Inferior parietal cortex (tissue), 1 donor: ENCODE results near the gene IKBKG.
"Not testable (repeated sequence)": the region's sequence is repeated elsewhere in the genome, so short reads cannot be mapped to it uniquely, and the experiment has no call there.

ENCODE experiments used
- DNase-seq: peaks from one replicate; pipeline ENCODE4 v3.0.0-alpha.2; 2016; ENCODE audit errors: extremely low spot score

The IKBKG gene

DNA sequence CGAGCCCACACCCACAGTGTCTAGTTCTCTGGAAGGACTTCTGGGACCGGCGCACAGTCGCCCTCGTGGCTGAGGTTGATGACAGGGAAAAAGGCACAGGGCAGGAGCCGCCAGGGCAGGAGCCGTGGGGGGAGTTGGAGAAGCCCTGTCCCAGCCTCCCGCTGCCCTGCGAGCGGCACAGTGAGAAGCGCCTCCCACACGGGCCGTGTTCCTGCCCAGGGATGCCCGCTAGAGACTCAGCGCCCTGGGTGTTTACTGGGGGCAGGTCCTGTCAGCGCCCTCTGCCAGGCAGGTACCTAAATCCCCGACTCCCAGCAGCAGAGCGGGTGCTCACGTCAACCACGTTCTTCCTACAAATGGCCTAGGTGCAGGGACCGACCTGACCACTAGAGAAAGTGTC is 11.5 kb downstream of the IKBKG start:
- DNase-seq = not testable (repeated sequence)

DNA sequence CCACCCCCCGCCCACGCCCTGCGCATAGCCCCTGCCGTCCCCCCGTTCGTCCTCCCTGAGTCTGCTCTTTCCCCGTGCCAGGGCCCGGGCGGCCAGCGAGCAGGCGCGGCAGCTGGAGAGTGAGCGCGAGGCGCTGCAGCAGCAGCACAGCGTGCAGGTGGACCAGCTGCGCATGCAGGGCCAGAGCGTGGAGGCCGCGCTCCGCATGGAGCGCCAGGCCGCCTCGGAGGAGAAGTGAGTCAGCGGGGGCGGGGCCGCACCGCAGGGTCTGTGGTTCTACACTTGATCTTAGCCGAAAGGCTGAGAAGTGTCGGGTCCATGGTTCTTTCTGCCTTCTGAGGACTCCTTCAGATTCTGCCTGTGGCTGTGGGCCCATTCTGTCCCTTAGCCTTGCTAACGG is 12.9 kb downstream of the IKBKG start:
- not testable (repeated sequence) for DNase-seq

DNA sequence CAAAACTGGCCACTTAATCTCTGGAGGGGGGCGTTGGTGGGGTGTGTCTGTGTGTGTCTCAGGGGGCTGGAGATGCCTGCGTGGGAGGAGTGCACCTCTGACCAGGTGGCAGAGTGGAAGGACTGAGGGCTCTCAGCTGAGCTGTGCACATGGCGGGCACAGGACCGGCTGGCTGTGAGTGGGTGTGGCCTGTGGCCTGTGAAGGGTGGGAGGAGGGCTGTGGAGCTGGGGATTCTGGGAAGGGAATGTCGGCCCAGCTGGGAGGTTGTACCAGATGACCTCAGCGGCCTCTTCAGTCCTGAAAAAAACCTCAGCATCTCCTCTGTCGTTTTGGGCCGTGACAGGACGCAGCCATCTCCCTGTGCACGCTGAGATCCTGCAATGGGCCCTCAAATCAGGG is 14.9 kb downstream of the IKBKG start:
- DNase-seq = not testable (repeated sequence)

- not testable (repeated sequence) for DNase-seq
Observed at GRCh38 chrX:154570361-154570760, 22.9 kb downstream of the IKBKG start.

- not testable (repeated sequence) for DNase-seq
Observed at GRCh38 chrX:154573061-154573460, 25.6 kb downstream of the IKBKG start.

GRCh38 chrX:154575076-154575475 is 27.7 kb downstream of the IKBKG start:
- DNase-seq = not testable (repeated sequence)

GRCh38 chrX:154582994-154583393 is 35.6 kb downstream of the IKBKG start:
- not testable (repeated sequence) for DNase-seq

GRCh38 chrX:154584585-154585183 is 37.3 kb downstream of the IKBKG start, which contains the start of gene CTAG1A:
CTAG1A (plus strand) TSS chrX:154585133; CDS start chrX:154585207, 74 bp downstream.
- not testable (repeated sequence) for DNase-seq

DNA sequence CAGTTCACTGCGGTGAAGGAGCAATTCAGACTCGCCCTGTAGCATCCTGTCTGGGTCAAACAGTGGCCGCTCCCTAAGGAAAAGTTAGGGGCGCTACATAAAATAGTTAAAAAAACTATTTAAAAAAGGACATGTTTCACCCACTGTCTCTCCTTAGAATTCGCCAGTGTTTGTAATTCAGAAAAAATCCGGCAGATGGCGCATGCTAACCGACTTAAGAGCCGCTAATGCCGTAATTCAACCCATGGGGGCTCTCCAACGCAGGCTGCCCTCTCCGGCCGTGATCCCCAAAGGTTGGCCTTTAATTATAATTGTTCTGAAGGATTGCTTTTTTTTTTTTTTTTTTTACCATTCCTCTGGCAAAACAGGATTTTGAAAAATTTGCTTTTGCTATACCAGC is 43.0 kb downstream of the IKBKG start:
- not testable (repeated sequence) for DNase-seq

DNA sequence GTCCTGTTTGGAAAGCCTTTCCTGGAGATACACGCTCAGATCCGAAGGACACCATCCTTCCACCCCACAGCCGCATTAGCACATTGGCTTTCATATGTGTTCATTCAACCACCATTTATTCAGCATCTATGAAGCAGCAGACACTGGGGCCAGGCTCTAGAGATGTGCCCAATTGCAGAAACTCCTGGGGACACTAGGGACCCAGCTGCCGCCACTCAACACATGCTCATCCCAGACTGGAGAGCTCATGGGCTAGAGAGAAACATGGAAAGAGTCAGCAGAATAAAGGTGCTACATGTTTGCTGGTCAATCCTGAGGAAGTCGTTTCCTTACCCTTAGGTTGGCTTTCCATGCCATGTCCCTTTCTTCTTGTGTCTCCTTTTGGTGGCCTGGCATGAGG is 45.1 kb downstream of the IKBKG start:
- DNase-seq = no peak

DNA sequence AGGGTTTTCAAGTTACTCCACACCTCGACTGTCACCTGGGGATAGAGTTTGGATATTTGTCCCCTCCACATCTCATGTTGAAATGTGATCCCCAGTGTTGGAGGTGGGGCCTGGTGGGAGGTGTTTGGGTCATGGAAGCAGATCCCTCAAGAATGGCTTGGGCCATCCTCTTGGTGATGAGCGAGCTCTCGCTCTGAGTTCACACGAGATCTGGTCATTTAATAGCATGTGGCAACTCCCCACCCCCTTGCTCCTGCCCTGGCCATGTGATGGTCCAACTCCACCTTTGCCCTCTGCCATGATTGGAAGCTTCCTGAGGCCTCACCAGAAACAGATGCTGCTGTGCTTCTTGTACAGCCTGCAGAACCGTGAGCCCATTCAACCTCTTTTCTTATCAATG is 45.8 kb downstream of the IKBKG start:
- DNase-seq = no peak

DNA sequence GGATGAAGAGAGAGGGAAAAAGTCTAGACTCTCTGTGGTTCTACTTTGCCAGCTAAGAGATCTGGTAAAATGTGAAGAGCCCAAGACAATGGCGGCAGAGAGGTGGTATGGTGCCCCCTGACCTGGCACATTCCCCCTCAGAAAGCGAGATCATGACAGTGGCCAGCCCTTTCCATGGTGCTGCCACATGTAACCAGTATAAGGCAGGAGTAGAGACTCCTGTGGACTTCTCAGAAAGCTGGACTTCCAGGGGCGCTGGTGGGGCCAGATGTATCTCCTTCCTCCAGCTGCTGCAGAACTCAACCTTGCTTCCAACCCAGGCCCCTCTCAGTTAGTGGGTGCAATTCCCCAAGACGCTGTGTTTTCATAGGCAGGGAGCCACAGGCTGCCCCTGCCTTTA is 47.1 kb downstream of the IKBKG start:
- DNase-seq = no peak

DNA sequence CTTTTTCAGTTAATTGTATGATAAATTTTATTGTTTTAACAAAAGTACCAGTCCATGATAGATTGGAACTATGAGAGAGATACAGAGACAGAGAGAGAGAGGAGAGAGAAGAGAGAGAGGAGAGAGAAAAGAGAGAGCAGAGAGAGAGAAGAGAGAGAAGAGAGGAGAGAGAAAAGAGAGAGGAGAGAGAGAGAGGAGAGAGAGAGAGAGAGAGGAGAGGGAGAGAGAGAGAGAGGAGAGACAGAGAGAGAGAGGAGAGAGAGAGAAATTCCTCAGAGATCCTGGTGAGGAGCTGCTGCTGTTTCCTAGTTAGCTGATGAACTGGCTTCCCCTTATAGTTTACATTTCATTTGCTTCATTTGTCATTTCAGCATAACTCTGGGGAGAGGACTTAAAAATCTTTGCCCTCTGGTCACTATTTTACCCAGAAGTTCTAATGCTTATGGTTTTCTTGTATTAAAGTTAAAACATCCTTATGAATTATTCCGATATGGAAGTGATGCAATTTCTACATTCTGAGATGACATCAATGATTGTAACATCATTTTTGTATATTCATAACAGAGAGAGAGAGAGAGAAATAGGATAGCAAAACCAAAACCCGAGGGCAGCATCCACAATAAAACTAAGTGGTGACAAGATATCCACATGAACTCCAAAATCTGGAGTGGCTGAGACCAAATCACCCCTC is 48.3 kb downstream of the IKBKG start:
- DNase-seq = no peak

GRCh38 chrX:154596290-154596929 is 49.0 kb downstream of the IKBKG start:
- no peak for DNase-seq

GRCh38 chrX:154597221-154597620 is 49.8 kb downstream of the IKBKG start:
- no peak for DNase-seq

GRCh38 chrX:154598656-154599055 is 51.2 kb downstream of the IKBKG start:
- DNase-seq = no peak

DNA sequence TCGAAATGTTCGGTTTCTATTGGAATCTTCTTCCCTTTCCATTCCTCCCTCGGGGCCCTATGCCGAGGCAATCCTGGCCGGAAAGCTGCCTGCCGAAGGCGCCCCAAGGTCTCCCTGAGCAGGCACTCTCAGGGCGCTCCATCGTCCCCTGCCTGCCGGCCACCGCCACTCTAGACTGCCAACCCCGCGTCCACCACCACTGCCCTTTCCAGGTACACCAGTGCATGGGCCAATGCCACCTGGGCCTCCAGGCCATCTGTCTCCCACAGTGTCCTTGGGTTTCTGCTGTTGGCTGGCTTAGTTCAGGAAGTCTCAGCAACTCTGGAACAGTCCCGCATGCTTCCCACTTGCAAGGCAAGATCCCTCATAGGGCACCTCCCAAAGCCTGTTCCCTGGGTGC is 52.1 kb downstream of the IKBKG start:
- DNase-seq = no peak

GRCh38 chrX:154600759-154601374 is 53.4 kb downstream of the IKBKG start:
- no peak for DNase-seq

- DNase-seq = no peak
Observed at GRCh38 chrX:154602226-154602625, 54.8 kb downstream of the IKBKG start.

- DNase-seq = no peak
Observed at GRCh38 chrX:154602766-154603437, 55.5 kb downstream of the IKBKG start.

DNA sequence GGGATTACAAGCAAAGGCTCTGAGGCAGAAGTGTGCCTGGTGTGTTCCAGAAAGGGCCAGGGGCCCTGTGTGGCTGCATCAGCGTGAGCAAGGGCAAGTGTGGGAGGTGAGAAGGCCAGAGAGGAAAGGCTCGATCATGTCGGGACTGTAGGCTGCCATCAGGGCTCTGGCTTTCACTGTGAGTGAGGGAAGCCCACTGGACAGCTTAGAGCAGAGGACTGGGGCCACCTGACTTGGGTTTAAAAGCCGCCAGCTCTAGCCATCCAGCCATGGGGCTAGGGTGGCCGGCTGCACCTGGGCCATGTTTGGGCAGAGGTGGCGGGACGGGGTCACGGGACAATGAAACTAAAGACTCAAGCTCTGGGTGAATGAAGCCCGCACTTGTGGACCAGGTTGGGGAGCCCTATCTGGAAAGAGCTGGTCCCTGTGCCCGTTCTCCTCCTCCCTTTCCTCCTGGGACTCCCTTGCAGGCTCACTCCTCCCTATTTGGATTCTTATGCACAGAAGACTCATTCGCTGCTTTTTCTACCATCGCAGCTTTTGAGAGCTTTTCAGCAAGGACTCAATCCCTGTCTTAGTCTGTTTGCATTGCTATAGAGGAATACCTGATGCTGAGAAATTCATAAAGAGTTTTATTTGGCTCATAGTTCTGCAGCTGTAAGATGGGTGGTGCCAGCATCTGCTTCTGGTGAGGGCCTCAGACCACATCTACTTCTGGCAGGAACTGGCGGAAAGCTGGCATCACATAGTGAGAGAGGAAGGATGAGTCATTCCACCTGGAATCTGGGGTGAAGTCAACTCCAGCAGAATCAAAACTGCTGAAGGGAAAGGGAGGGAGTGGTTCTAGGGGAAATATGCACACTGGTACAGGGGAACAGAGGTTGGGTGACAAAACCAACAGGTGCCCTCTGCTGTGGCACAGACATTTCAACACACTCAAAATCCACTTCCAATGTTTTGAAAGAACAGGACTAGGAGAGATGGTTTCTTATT is 56.3 kb downstream of the IKBKG start:
- DNase-seq = peak; percentile 1
